HepG2 (cell line): ENCODE data around the gene SCGB1D4. TPM values are rescaled to one million over a fixed set of nuclear protein-coding genes. Genes with fewer than 3 reads are reported as not detected.

Source experiments
- ATAC-seq: fragments of 200-7000 bp; cut with Tn5 transposase; 3 replicates; pipeline ENCODE4 v1.9.1; 2020; ENCODE audit warnings: mild to moderate bottlenecking, moderate library complexity
- Bru-seq: library from RNA; stranded (reverse); fragments of 400-500 nt; gene quantifications from one replicate; lab custom pipeline; 2021; lab: Mats Ljungman, UMichigan
- BruChase-seq, 2 experiments: library from RNA; stranded (reverse); fragments of 400-500 nt; gene quantifications; one replicate each; lab custom pipeline; 2021; lab: Mats Ljungman, UMichigan
- BruUV-seq: library from RNA; stranded (reverse); fragments of 400-500 nt; replicated peaks from 2 replicates; lab custom pipeline; 2021; lab: Mats Ljungman, UMichigan
- CTCF ChIA-PET: fragments of 300-600 bp; formaldehyde crosslinking; extraction: SDS; loops from one replicate; lab custom pipeline; 2021; ENCODE audit warnings: low total read pairs, inconsistent platforms, low intra/inter-chr PET ratio; lab: Yijun Ruan, JAX
- POLR2A ChIA-PET: fragments of 350-600 bp; sonication (Branson Sonifier 250); formaldehyde crosslinking; loops from one replicate; lab custom pipeline; 2020; ENCODE audit warnings: antibody characterized with exemption, inconsistent platforms; lab: Yijun Ruan, JAX
- DNase-seq: peaks from one replicate; pipeline ENCODE4 v3.0.0-alpha.2; 2015; ENCODE audit warnings: low spot score
- FAIRE-seq: peaks from 3 replicates; lab custom pipeline; 2011; peaks lifted over from hg19 to GRCh38; lab: Jason Lieb, UNC
- H2AFZ ChIP-seq: one replicate; pipeline ENCODE4 v1.6.1; 2011; ENCODE audit warnings: low read length, inconsistent platforms
- H3K27ac ChIP-seq: fragments of 300-600 bp; 3 replicates; pipeline ENCODE4 v1.8.0; 2011; ENCODE audit warnings: mixed run types, mild to moderate bottlenecking, mixed read lengths, low read length, inconsistent platforms; ENCODE audit not compliant: insufficient read depth; ENCODE audit errors: extremely low read length
- H3K27me3 ChIP-seq, 2 experiments: fragments of 200-600 bp in 1 of 2; 2 replicates in 1 of 2; 3 replicates in 1 of 2; pipeline versions ENCODE4 v1.6.0 to v1.8.0; 2011; ENCODE audit warnings: low read length in 2 of 2, mild to moderate bottlenecking in 2 of 2, moderate library complexity in 2 of 2, inconsistent platforms in 1 of 2; ENCODE audit not compliant: insufficient read depth in 2 of 2, control insufficient read depth in 1 of 2
- H3K36me3 ChIP-seq, 2 experiments: fragments of 200-600 bp in 1 of 2; replicated peaks in 1 of 2; 2 replicates in 1 of 2; 3 replicates in 1 of 2; pipeline versions ENCODE4 v1.5.1 to v1.8.0; 2011; ENCODE audit warnings: low read length in 2 of 2, inconsistent platforms in 1 of 2; ENCODE audit not compliant: insufficient read depth in 2 of 2, control insufficient read depth in 1 of 2
- H3K4me1 ChIP-seq: 2 replicates; pipeline ENCODE4 v1.5.1; 2012; ENCODE audit warnings: low read length, inconsistent platforms; ENCODE audit not compliant: insufficient read depth
- H3K4me2 ChIP-seq: 2 replicates; pipeline ENCODE4 v1.6.0; 2011; ENCODE audit warnings: low read depth, low read length, inconsistent platforms
- H3K4me3 ChIP-seq, 3 experiments: fragments of 200-600 bp in 1 of 3; sonication (generic), shearing (Covaris generic) in 1 of 3; replicated peaks in 1 of 3; 2 replicates each; pipeline ENCODE4 v1.5.1; 2011 to 2016; ENCODE audit warnings: low read length in 3 of 3, inconsistent platforms in 2 of 3, low read depth in 2 of 3, mild to moderate bottlenecking in 2 of 3, control low read depth in 1 of 3, mixed read lengths in 1 of 3; ENCODE audit not compliant: insufficient read depth in 1 of 3
- H3K79me2 ChIP-seq: one replicate; pipeline ENCODE4 v1.6.1; 2011; ENCODE audit warnings: low read length, inconsistent platforms; ENCODE audit not compliant: insufficient read depth
- H3K9ac ChIP-seq: 2 replicates; pipeline ENCODE4 v1.6.0; 2011; ENCODE audit warnings: mild to moderate bottlenecking, low read depth, low read length, inconsistent platforms; ENCODE audit not compliant: insufficient read depth
- H3K9me3 ChIP-seq: 2 replicates; pipeline ENCODE4 v1.5.1; 2012; ENCODE audit warnings: mild to moderate bottlenecking, low read length
- H4K20me1 ChIP-seq: 2 replicates; pipeline ENCODE4 v1.6.0; 2011; ENCODE audit warnings: inconsistent platforms, mild to moderate bottlenecking, low read length, moderate library complexity; ENCODE audit not compliant: insufficient read depth
- ATRX ChIP-seq: sonication (generic); formaldehyde crosslinking; IDR thresholded peaks from 2 replicates; pipeline ENCODE4 v1.4.0; 2020; ENCODE audit warnings: missing genetic modification reagents, borderline replicate concordance
- BRCA1 ChIP-seq: sonication (generic); formaldehyde crosslinking; IDR thresholded peaks from 2 replicates; pipeline ENCODE4 v1.4.0; 2020; ENCODE audit warnings: missing genetic modification reagents
- EED ChIP-seq: sonication (generic); formaldehyde crosslinking; IDR thresholded peaks from 2 replicates; pipeline ENCODE4 v1.5.0; 2020; ENCODE audit warnings: mild to moderate bottlenecking, missing genetic modification reagents
- MTF2 ChIP-seq: sonication (generic); formaldehyde crosslinking; IDR thresholded peaks from 2 replicates; pipeline ENCODE4 v1.5.0; 2020; ENCODE audit warnings: missing genetic modification reagents, borderline replicate concordance
- SMARCE1 ChIP-seq: fragments of 450-650 bp; IDR thresholded peaks from 2 replicates; pipeline ENCODE4 v1.6.1; 2017; ENCODE audit warnings: borderline replicate concordance
- SRSF1 ChIP-seq: fragments of 200-400 bp; formaldehyde crosslinking; optimal IDR thresholded peaks from 2 replicates; pipeline ENCODE3; 2017; ENCODE audit warnings: mild to moderate bottlenecking, low read depth, low read length, moderate library complexity
- STAG1 ChIP-seq: sonication (generic); formaldehyde crosslinking; IDR thresholded peaks from 2 replicates; pipeline ENCODE4 v1.4.0; 2020; ENCODE audit warnings: missing genetic modification reagents
- WGBS: methylation state at CpG from one replicate; pipeline ENCODE4 v1.1.6; 2017; ENCODE audit warnings: low lambda C conversion rate; 5-methylcytosine and 5-hydroxymethylcytosine counted together
- in situ Hi-C: cut with HindIII; loops from 2 replicates; pipeline ENCODE4 v1.10.0; 2017; ENCODE audit warnings: low pct_unique_long_range_greater_than_20kb; ENCODE audit not compliant: extremely low pct_ligation_motif_present
- intact Hi-C: fragments of 100-400 bp; cut with micrococcal nuclease; formaldehyde crosslinking; loops from one replicate; pipeline ENCODE4 v1.10.0; 2022; ENCODE audit not compliant: unreplicated experiment
- long read RNA-seq, 2 experiments: library from RNA in 1 of 2; library from polyadenylated mRNA in 1 of 2; stranded (forward) in 1 of 2; unstranded in 1 of 2; transcript quantifications; one replicate each; pipeline ENCODE4 v2.0.0, GENCODE V29; 2019 to 2022
- polyA minus RNA-seq, 3 experiments: library from RNA; depleted of rRNA, polyadenylated mRNA; stranded (reverse); fragments of >200 nt; gene quantifications; 2 replicates each; pipeline ENCODE4 v1.2.3, GENCODE V29; 2011; ENCODE audit warnings: low replicate concordance in 1 of 3
- polyA plus RNA-seq, 8 experiments: library from polyadenylated mRNA; depleted of rRNA in 3 of 8; stranded (reverse) in 7 of 8; unstranded in 1 of 8; fragments of >200 nt; fragmentation: Illumina TruSeq in 4 of 8; extraction: Trizol in 4 of 8; gene quantifications; 2 replicates each; pipeline versions ENCODE4 v1.2.1 to v1.2.3, GENCODE V29; 2011 to 2016; ENCODE audit warnings: low read depth in 4 of 8, missing spikeins in 1 of 8, mixed read lengths in 1 of 8; ENCODE audit not compliant: insufficient read depth in 1 of 8
- total RNA-seq, 5 experiments: library from RNA; depleted of rRNA; stranded (reverse); fragments of >200 nt; fragmentation: Illumina TruSeq; extraction: Trizol; gene quantifications; 2 replicates each; pipeline ENCODE4 v1.2.3, GENCODE V29; 2016; ENCODE audit warnings: low read depth in 1 of 5
- TF ChIP-seq, protein P1 (sequence below): sonication (generic); formaldehyde crosslinking; IDR thresholded peaks from 2 replicates; pipeline ENCODE4 v1.8.0; 2022; ENCODE audit warnings: missing genetic modification reagents, mild to moderate bottlenecking, borderline replicate concordance
- TF ChIP-seq, protein P2 (sequence below): sonication (generic); formaldehyde crosslinking; IDR thresholded peaks from 2 replicates; pipeline ENCODE4 v1.5.0; 2020; ENCODE audit warnings: mild to moderate bottlenecking, missing genetic modification reagents
- TF ChIP-seq, protein P3 (sequence below): IDR thresholded peaks from 2 replicates; pipeline ENCODE4 v1.6.1; 2016; ENCODE audit warnings: low read depth, borderline replicate concordance

The SCGB1D4 gene, protein sequence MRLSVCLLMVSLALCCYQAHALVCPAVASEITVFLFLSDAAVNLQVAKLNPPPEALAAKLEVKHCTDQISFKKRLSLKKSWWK
- total RNA-seq (2016; rRNA removed; fragmentation: Illumina TruSeq; extraction: Trizol) = not detected in 2 replicates
- total RNA-seq (2016; cell fraction: cytosol; rRNA removed; fragmentation: Illumina TruSeq; extraction: Trizol; ENCODE audit: low read depth) = not detected in 2 replicates
- total RNA-seq (2016; cell fraction: insoluble cytoplasmic fraction; rRNA removed; fragmentation: Illumina TruSeq; extraction: Trizol) = not detected in 2 replicates
- not detected in 2 replicates for total RNA-seq (2016; cell fraction: membrane; rRNA removed; fragmentation: Illumina TruSeq; extraction: Trizol)
- not detected in 2 replicates for total RNA-seq (2016; cell fraction: nucleus; rRNA removed; fragmentation: Illumina TruSeq; extraction: Trizol)
- not detected in 2 replicates for polyA plus RNA-seq (2011; rRNA removed)
- polyA plus RNA-seq (2011; cell fraction: cytosol; rRNA removed) = not detected in 2 replicates
- polyA plus RNA-seq (2011; cell fraction: nucleus; rRNA removed) = not detected in 2 replicates
- polyA plus RNA-seq (2012) = not detected in 2 replicates
- not detected in 2 replicates for polyA plus RNA-seq (2016; cell fraction: cytosol; fragmentation: Illumina TruSeq; extraction: Trizol; ENCODE audit: low read depth)
- polyA plus RNA-seq (2016; cell fraction: insoluble cytoplasmic fraction; fragmentation: Illumina TruSeq; extraction: Trizol; ENCODE audit: low read depth) = not detected in 2 replicates
- polyA plus RNA-seq (2016; cell fraction: membrane; fragmentation: Illumina TruSeq; extraction: Trizol; ENCODE audit: low read depth) = not detected in 2 replicates
- not detected in 2 replicates for polyA plus RNA-seq (2016; cell fraction: nucleus; fragmentation: Illumina TruSeq; extraction: Trizol; ENCODE audit: insufficient read depth, low read depth)
- not detected in 2 replicates for polyA minus RNA-seq (2011; rRNA and poly(A)+ RNA removed; ENCODE audit: low replicate concordance)
- not detected in 2 replicates for polyA minus RNA-seq (2011; cell fraction: cytosol; rRNA and poly(A)+ RNA removed)
- not detected in 2 replicates for polyA minus RNA-seq (2011; cell fraction: nucleus; rRNA and poly(A)+ RNA removed)
- not detected for Bru-seq, nascent RNA
- BruChase-seq, experiment 1, labeled RNA remaining after a 6-hour chase = not detected
- not detected for BruChase-seq, experiment 2, labeled RNA remaining after a 2-hour chase
- long read RNA-seq, experiment 1 = 0 reads
- long read RNA-seq, experiment 2 = 0 reads

DNA sequence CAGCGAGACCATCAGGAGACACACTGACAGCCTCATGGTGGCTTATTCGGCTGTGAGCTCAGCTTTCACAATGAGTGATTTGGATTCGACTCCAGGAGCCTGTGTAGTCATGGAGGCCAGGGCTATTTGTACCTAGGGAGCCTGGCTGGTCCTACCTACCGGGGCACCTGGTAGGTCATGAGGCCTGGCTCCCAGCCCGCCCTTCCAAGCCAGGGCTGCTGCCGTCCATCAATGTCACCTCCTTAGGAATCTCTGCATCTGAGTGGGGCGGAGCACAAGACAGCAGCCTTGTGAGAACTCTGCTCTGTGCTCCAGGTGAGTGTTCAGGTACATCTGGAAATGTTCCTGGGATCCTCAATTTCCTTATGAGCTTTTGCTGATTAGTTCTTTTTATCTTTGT lies at the start of gene SCGB1D4:
Gene SCGB1D4 (minus strand): TSS at position 101 of the 400 bp plus-strand sequence. CDS start 65 bp downstream, at position 36.
- CTCF ChIA-PET = no interaction called here

More for the DNA sequence above, at the start of gene SCGB1D4:
- no TSS peak for BruUV-seq
- Histone ChIP-seq H4K20me1 (no peaks in the 10 kb centered on the region), H2AFZ (no peak within 1 kb of the TSS), H3K36me3 (no peaks in the 10 kb centered on the region), H3K4me1 (no peaks in the 10 kb centered on the region), H3K27ac (no peak within 1 kb of the TSS), H3K9me3 (no peaks in the 10 kb centered on the region), H3K27me3 (peaks cover 1 to 33% of the 10 kb centered on the region in 2 experiments; a peak in 4 of 5 replicates), H3K4me2 (no peak within 1 kb of the TSS)
- POLR2A ChIA-PET = no interaction called here
- no peak for ATAC-seq
- intact Hi-C loops = no loop called here
- TF ChIP-seq, protein P1, sequence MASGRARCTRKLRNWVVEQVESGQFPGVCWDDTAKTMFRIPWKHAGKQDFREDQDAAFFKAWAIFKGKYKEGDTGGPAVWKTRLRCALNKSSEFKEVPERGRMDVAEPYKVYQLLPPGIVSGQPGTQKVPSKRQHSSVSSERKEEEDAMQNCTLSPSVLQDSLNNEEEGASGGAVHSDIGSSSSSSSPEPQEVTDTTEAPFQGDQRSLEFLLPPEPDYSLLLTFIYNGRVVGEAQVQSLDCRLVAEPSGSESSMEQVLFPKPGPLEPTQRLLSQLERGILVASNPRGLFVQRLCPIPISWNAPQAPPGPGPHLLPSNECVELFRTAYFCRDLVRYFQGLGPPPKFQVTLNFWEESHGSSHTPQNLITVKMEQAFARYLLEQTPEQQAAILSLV (CRISPR knock-in tag) = no peak
- TF ChIP-seq, protein P2, sequence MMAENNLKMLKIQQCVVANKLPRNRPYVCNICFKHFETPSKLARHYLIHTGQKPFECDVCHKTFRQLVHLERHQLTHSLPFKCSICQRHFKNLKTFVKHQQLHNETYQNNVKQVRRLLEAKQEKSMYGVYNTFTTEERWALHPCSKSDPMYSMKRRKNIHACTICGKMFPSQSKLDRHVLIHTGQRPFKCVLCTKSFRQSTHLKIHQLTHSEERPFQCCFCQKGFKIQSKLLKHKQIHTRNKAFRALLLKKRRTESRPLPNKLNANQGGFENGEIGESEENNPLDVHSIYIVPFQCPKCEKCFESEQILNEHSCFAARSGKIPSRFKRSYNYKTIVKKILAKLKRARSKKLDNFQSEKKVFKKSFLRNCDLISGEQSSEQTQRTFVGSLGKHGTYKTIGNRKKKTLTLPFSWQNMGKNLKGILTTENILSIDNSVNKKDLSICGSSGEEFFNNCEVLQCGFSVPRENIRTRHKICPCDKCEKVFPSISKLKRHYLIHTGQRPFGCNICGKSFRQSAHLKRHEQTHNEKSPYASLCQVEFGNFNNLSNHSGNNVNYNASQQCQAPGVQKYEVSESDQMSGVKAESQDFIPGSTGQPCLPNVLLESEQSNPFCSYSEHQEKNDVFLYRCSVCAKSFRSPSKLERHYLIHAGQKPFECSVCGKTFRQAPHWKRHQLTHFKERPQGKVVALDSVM (CRISPR knock-in tag) = no peak
- no peak for TF ChIP-seq SRSF1
- no peak for TF ChIP-seq MTF2 (CRISPR knock-in tag)
- TF ChIP-seq, protein P3, sequence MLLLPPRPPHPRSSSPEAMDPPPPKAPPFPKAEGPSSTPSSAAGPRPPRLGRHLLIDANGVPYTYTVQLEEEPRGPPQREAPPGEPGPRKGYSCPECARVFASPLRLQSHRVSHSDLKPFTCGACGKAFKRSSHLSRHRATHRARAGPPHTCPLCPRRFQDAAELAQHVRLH = no peak
- no peak for TF ChIP-seq SMARCE1
- no peak for TF ChIP-seq STAG1
- no peak for TF ChIP-seq EED
- TF ChIP-seq BRCA1 = no peak
- no peak for TF ChIP-seq ATRX (CRISPR knock-in tag)
- TF ChIP-seq, all 625 proteins: peak for 0
- no peak within 1 kb of the TSS for H3K4me3 ChIP-seq
- in situ Hi-C loops = no loop called here
- no peak within 1 kb of the TSS for H3K9ac ChIP-seq
- WGBS = 0% methylated on average over 4 of the region's 7 CpGs
- DNase-seq (no peak), FAIRE-seq (no peak)
- no peaks in the 10 kb centered on the region for H3K79me2 ChIP-seq
